HL-60/S4 treated with retinoic acid at 250 ng/mL for 4 days and 3 days (cell line): ENCODE measurements around the gene JHY.

Experiments
- in situ Hi-C: fragments of 300-500 bp; cut with MboI; formaldehyde crosslinking; loops from 2 replicates; pipeline ENCODE4 v1.7.0; 2022; ENCODE audit warnings: low sequenced_read_pairs

The JHY gene

DNA sequence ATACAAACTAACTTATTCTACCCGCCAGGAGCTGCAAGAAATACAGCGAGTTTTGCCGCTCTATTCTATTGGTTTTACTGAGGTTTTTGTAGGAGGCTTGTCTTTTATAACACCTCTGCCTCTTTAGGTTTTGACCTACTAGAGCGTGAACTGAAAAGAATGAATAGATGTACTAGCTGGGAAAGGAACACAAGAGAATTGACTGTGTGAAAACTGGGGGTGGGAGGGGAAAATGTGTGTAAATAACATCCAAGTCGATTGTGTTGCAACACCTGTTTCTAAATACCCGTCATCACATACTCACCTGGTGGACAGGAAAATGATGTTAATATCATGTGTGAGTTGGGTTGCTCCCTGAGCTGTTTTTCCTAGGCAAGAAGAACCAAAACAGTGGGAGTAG lies 12.9 kb upstream of the JHY start:
- in situ Hi-C loops: loop anchor here (10.0 kb wide), 1 partner anchor 155 kb away; no protein-coding TSS in a partner anchor

DNA sequence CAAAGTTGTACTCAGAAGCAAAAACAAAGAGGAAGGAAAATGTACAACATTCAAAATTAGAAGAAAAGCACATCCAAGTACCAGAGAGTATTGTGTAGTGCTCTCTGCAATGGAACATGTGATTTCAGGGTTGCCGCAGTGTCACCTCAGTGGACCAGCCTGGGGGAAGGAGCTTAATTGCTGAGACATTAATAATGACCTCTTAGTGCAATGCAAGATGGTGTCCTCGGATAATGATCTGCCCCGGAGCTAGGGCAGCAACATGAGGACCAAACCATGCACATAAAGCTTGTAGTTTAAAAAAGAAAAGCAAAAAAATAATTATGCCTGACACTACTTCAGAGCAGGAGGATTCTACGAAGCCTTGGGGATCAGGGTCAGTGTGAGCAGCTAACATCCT lies 11.3 kb upstream of the JHY start:
- in situ Hi-C loops: no loop called here

DNA sequence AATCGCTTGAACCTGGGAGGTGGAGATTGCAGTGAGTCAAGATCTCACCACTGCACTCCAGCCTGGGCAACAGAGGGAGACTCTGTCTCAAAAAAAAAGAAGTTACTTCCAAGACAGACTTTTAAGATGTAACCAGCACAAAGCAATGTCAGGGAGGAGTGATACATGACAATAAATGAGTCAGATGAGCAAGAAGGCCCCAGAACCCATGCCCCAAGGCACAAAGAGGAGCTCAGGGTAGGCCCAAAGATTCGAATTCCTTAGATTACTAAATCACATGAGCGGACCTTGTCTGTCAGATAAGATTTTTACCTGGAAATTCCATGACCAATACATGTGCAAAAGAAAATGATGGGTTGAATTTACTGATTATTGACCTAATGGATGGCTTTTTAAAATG lies 10.5 kb upstream of the JHY start:
- in situ Hi-C loops: no loop called here

DNA sequence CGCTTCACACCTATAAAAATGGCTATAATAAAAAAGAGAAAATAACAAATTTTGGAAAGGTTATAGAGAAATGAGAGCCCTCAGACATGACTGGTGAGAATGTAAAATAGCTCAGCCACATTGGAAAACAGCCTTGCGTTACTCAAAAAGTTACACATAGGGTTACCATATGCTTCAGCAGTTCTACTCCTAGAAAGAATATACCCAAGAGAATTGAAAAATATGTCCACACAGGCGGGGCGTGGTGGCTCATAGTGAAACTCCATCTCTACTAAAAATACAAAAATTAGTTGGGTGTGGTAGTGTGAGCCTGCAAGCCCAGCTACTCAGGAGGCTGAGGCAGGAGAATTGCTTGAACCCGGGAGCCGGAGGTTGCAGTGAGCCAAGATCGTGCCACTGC lies 7.6 kb upstream of the JHY start:
- in situ Hi-C loops: no loop called here

GRCh38 chr11:122877732-122878131 lies 4.8 kb upstream of the JHY start:
- in situ Hi-C loops: no loop called here

- in situ Hi-C loops: no loop called here
Measured at GRCh38 chr11:122879785-122880184, 2.8 kb upstream of the JHY start.

GRCh38 chr11:122882857-122883645 lies 492 bp downstream of the JHY start:
- in situ Hi-C loops: no loop called here

DNA sequence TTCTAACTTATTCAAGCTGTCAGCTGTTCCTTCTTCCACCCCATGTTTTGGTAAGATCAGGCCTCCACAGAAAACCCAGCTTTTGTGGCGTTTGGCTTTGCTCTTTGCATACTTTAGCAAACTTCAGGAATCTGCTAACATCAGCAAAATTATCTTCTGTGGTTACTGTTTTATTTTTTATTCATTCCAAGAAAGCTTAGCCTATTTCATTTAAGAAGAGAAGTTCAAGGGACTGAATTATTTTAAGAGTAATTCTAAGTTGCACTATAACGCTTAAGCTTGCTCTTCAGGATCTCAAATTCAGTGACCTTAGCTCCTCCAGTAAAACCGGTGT lies 1.1 kb downstream of the JHY start:
- in situ Hi-C loops: no loop called here

DNA sequence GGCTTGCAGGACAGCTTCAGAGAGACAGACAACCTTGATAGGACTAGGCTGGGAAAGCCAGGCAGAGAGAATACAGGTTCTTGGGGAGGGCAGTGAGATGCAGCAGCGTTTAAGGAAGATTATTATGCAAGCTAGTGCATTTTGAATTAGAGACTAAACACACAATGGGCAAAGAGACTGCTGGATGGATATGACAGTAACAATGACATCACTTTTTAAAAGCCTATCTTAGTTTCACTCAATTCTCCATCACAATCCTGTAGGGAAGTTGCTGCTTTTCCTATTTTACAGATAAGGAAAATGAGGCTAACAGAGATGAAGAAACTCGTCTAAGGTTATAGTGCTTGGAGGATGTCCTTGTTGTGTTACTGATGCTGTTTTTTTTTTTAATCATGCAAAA lies 5.6 kb downstream of the JHY start:
- in situ Hi-C loops: no loop called here

- in situ Hi-C loops: no loop called here
Measured at GRCh38 chr11:122893131-122893530, 10.6 kb downstream of the JHY start.

GRCh38 chr11:122895563-122895962 lies 13.0 kb downstream of the JHY start:
- in situ Hi-C loops: no loop called here

- in situ Hi-C loops: no loop called here
Measured at GRCh38 chr11:122897606-122898210, 15.1 kb downstream of the JHY start.

DNA sequence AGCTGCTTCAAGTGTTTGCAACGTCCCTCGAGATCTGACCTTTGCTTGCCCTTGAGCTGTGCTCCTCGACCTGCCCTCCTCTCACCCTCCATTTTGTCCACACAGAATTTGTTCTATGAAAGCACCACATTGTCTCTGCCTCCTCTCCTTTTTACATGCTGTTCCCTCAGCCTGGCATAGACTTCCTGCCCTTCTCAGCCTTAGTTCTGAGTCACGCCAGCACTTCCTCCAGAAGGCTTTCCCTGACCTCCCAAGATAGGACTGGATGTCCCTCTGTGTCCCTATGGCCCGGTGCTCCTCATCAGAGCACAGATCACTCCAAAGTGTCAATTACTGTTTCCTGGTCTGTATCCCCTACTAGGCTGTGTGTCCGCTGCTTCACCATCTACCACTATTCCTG lies 16.2 kb downstream of the JHY start:
- in situ Hi-C loops: no loop called here

DNA sequence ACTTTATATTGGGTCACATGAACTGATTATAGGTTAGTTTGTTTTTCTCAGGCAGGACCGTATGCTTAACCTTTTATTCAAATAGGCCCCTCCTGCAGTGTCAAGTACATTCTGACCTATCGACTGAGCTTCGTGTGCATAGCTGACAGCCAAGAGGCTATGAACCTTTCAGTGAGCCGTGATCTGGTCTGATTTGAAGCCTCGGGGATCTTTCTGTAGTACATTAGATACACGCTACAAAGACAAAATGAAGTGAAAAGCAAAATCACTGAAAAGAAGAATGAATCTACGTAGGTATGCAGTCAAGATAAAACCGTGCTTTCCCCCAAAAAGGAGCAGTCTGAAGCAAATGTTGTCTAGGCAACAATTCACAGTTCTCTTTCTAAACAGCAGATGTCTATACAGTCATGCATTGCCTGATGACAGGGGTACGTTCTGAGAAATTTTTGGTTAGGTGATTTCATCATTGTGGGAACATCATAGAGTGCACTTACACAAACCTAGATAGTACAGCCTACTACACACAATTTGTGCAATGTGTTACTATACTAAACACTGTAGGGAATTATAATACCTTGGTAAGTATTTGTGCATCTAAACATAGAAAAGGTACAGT lies 18.1 kb downstream of the JHY start:
- in situ Hi-C loops: no loop called here

DNA sequence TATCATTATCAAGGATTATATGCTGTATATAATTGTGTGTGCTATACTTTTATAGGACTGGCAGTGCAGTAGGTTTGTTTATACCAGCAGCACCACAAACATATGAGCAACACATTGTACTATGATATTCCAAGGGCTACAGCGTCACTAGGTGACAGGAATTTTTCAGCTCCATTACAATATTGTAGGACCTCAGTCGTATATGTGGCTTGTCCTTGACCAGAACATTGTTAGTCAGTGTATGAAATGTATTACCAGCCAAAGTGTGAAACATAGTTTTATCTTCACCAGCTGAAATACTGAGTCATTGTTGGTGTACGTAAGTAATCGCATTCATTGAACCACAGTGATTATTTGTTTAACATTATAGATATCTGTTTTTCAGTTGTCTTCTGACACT lies 20.4 kb downstream of the JHY start:
- in situ Hi-C loops: no loop called here

DNA sequence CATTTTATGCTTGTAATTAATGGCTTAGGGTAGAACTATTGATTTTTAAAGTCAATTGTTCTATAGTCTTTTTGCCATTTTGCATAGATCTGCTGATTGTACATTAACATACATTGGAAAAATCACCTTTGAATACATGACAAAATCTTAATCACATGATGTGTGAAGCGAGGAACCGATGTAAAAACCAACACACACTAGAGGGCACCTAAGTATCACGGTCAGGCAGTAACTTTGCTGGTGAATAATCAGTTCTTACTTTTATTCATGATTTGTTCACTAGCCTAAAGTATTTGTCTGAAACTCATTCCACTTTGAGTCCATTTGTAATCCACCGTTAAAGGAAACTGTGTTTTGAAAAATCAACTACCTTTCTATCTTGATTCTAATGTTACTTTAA lies 28.2 kb downstream of the JHY start:
- in situ Hi-C loops: no loop called here

DNA sequence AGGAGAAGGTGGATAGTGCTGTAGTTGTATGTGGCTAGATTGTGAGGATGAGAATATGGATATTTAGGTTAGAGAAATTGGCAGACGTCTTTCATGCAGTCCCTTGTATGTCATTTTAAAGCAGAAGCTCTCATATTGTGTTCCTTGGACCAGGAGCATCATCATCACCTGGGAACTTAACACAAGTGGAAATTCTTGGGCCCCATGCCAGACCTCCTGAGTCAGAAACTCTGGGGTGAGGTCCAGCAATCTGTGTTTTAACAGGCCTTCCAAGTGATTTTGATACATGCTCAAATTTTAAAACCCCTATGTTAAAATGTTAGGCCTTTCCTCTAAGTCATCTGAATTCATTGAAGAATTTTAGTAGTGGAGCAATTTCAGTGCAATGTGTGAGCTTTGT lies 34.8 kb downstream of the JHY start:
- in situ Hi-C loops: no loop called here

- in situ Hi-C loops: no loop called here
Measured at GRCh38 chr11:122918734-122919133, 36.2 kb downstream of the JHY start.

DNA sequence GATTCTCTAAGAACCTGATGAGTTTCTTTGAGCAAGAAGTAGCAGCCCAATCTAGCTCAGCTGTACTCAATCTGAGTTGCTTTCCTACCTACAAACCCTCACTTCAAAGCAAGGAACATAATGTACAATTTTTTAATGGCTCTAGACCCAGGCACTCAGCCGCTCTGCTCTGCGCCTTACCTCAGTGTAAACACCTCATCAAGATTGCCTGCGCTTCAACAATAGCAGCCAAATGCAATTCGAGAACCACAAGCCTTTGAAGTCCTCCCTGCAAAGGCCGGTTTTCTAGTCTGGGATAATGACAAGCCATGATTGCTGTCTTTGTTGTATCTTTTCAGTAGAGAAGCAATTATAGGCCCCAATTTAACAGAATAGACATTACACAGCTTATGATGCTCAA lies 38.0 kb downstream of the JHY start:
- in situ Hi-C loops: no loop called here

DNA sequence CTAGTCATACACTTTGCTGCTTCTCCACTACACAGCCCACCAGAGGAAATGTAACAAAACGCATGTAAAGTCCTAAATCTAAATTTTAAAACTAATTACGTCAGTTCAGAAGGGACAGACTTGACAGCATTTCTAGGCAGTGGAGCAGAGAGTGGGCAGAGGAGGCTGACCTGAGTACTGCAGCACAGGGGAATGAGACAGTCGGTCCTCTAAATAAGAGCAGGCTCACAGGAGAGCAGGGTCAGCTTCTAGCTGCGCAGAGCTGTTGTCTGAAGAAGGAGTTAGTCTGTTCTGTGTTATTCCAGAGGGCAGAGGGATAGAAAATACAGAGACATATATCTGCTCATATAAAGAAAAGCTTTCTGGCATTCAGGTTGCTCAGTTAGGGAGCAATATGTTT lies 40.3 kb downstream of the JHY start:
- in situ Hi-C loops: no loop called here

GRCh38 chr11:122923302-122923701 lies 40.7 kb downstream of the JHY start:
- in situ Hi-C loops: no loop called here

DNA sequence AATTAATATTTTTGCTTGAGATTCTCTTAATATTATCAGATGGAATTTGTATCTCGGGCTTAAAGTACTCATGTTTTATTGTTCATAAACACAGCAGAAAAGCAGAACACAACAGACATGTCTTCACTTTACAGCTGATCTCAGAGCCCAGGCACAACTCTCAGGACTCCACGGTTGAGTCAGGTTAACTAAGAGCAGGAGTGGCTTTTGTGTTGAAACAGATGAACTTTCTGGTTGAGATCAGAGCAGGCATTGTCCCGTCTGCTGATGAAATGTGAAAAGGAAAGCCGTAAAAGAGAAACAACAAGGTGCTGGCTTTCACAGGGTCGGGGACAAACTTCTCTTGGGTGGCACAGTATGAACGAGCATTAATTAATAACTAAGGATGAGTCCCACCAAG lies 49.0 kb downstream of the JHY start:
- in situ Hi-C loops: no loop called here
